Measurements from ENCODE around the gene TNFRSF6B.

- TF ChIP-seq POLR2A (IDR thresholded peaks at IDR 0.05; ENCODE audit: low read length) (no peak), GATA1 (IDR thresholded peaks at IDR 0.05; ENCODE audit: low read depth, low read length) (no peak)
Measured at GRCh38 chr20:63731410-63731809, 35.0 kb downstream of the TNFRSF6B start.

All from erythroblast (primary cell).